SH-SY5Y (cell line): ENCODE measurements around the gene CACNA1E.

Source experiments
- GATA2 ChIP-seq: IDR thresholded peaks from 2 replicates; pipeline ENCODE4 v1.6.1; 2011; ENCODE audit warnings: mild to moderate bottlenecking, low read depth, low read length
- GATA3 ChIP-seq: IDR thresholded peaks from 2 replicates; pipeline ENCODE4 v1.6.1; 2011; ENCODE audit warnings: low read depth, mild to moderate bottlenecking, low read length, moderate library complexity

DNA sequence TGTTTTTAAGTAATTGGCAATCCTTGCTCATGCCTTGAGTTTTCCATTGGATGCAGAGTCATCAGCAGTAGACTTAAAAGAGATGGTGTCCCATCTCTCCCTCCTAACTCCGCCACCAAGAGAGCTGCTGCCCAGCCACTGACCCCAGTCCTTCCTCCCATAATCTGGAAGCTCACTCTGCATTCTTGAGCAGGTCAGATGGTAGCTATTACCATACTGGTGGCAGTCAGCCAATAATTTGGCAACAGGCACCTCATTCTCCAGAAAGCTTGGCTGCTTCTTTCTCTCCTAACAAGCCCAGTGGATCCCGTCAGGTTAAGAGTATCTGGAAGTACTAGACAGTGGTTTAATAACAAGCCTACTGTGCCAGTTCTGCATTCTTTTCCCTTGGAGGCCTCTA is 306.1 kb downstream of the CACNA1E start:
- no peak for TF ChIP-seq GATA2
- no peak for TF ChIP-seq GATA3
